K562 (cell line): ENCODE measurements around the gene PLG. TPM values are rescaled to one million over a fixed set of nuclear protein-coding genes. Genes with fewer than 3 reads are reported as not detected.
"Not testable (repeated sequence)": the region's sequence is repeated elsewhere in the genome, so short reads cannot be mapped to it uniquely, and the experiment has no call there.

Experiments
- ATF7 ChIP-seq: fragments of 450-650 bp; IDR thresholded peaks from 2 replicates; pipeline ENCODE4 v1.7.1; 2014; ENCODE audit warnings: mild to moderate bottlenecking, moderate library complexity
- C11orf30 ChIP-seq: fragments of 450-650 bp; IDR thresholded peaks from 2 replicates; pipeline ENCODE4 v1.6.1; 2016; ENCODE audit warnings: low read depth, mild to moderate bottlenecking
- CBFA2T3 ChIP-seq: fragments of 450-650 bp; IDR thresholded peaks from 2 replicates; pipeline ENCODE4 v1.6.1; 2017
- CXXC5 ChIP-seq: fragments of 250-450 bp; sonication (Bioruptor Pico); IDR thresholded peaks from 2 replicates; pipeline ENCODE4 v1.8.0; 2022; ENCODE audit warnings: inconsistent platforms, mild to moderate bottlenecking, moderate library complexity
- DPF2 ChIP-seq: fragments of 450-650 bp; IDR thresholded peaks from 2 replicates; pipeline ENCODE4 v1.6.1; 2016
- EP400 ChIP-seq: fragments of 450-650 bp; IDR thresholded peaks from 2 replicates; pipeline ENCODE4 v1.6.1; 2017; ENCODE audit warnings: antibody characterized with exemption, mild to moderate bottlenecking, moderate library complexity
- FOSL1 ChIP-seq: fragments of 200-800 bp; sonication (Bioruptor generic); conservative IDR thresholded peaks from 2 replicates; pipeline ENCODE4 v1.6.1; 2016; ENCODE audit warnings: missing genetic modification characterization, missing compliant biosample characterization
- FOXK2 ChIP-seq, 2 experiments: fragments of 450-650 bp; IDR thresholded peaks in 1 of 2; conservative IDR thresholded peaks in 1 of 2; 2 replicates each; pipeline ENCODE4 v1.6.1; 2016; ENCODE audit warnings: low read depth in 2 of 2, mild to moderate bottlenecking in 1 of 2
- FOXM1 ChIP-seq, 2 experiments: fragments of 450-650 bp in 1 of 2; sonication (generic) in 1 of 2; formaldehyde crosslinking in 1 of 2; IDR thresholded peaks; 2 replicates each; pipeline versions ENCODE4 v1.6.1 to v1.9.0; 2017 to 2022; ENCODE audit warnings: low read depth in 2 of 2, mild to moderate bottlenecking in 2 of 2, missing genetic modification reagents in 1 of 2, moderate library complexity in 1 of 2
- HDAC2 ChIP-seq: fragments of 450-650 bp; IDR thresholded peaks from 2 replicates; pipeline ENCODE4 v1.6.1; 2016; ENCODE audit warnings: mild to moderate bottlenecking
- KDM1A ChIP-seq, 2 experiments: fragments of 450-650 bp; IDR thresholded peaks; 2 replicates each; pipeline ENCODE4 v1.6.1; 2016; ENCODE audit warnings: mild to moderate bottlenecking in 2 of 2
- LEF1 ChIP-seq: fragments of 450-650 bp; IDR thresholded peaks from 2 replicates; pipeline ENCODE4 v1.6.1; 2016; ENCODE audit warnings: mild to moderate bottlenecking
- MTA1 ChIP-seq: fragments of 450-650 bp; IDR thresholded peaks from 2 replicates; pipeline ENCODE4 v1.6.1; 2017; ENCODE audit warnings: borderline replicate concordance
- NBN ChIP-seq: fragments of 450-650 bp; IDR thresholded peaks from 2 replicates; pipeline ENCODE4 v1.6.1; 2016; ENCODE audit warnings: low read depth, mild to moderate bottlenecking
- NCOA1 ChIP-seq: fragments of 450-650 bp; IDR thresholded peaks from 2 replicates; pipeline ENCODE4 v1.6.1; 2016; ENCODE audit warnings: low read depth
- NCOR1 ChIP-seq: fragments of 450-650 bp; IDR thresholded peaks from 2 replicates; pipeline ENCODE4 v1.6.1; 2016; ENCODE audit warnings: mild to moderate bottlenecking, moderate library complexity
- NFE2 ChIP-seq: IDR thresholded peaks from 2 replicates; pipeline ENCODE4 v1.6.1; 2014; ENCODE audit warnings: antibody characterized with exemption, low read depth
- PHB2 ChIP-seq: fragments of 450-650 bp; IDR thresholded peaks from 2 replicates; pipeline ENCODE4 v1.6.1; 2017; ENCODE audit warnings: low read depth
- SMARCE1 ChIP-seq: fragments of 450-650 bp; IDR thresholded peaks from 2 replicates; pipeline ENCODE4 v1.7.1; 2016; ENCODE audit warnings: mild to moderate bottlenecking
- SOX6 ChIP-seq: fragments of 450-650 bp; IDR thresholded peaks from 2 replicates; pipeline ENCODE4 v1.6.1; 2014; ENCODE audit warnings: mild to moderate bottlenecking
- SRF ChIP-seq, 2 experiments: fragments of 250-450, 450-650 bp in 1 of 2; sonication (Bioruptor Pico) in 1 of 2; sonication (generic) in 1 of 2; formaldehyde crosslinking; IDR thresholded peaks; 2 replicates each; pipeline versions ENCODE4 v1.5.0 to v1.5.1; 2020 to 2022; ENCODE audit warnings: mild to moderate bottlenecking in 1 of 2, missing genetic modification reagents in 1 of 2
- TAL1 ChIP-seq: fragments of 450-650 bp; IDR thresholded peaks from 2 replicates; pipeline ENCODE4 v1.6.1; 2016; ENCODE audit warnings: mild to moderate bottlenecking
- TRIM24 ChIP-seq, 2 experiments: fragments of 450-650 bp; IDR thresholded peaks; 2 replicates each; pipeline ENCODE4 v1.6.1; 2016
- TSC22D4 ChIP-seq: fragments of 450-650 bp; IDR thresholded peaks from 2 replicates; pipeline ENCODE4 v1.6.1; 2016; ENCODE audit warnings: missing genetic modification characterization, missing biosample characterization, control low read depth
- ZEB2 ChIP-seq: fragments of 450-650 bp; IDR thresholded peaks from 2 replicates; pipeline ENCODE4 v1.6.1; 2016
- ZNF316 ChIP-seq: fragments of 450-650 bp; IDR thresholded peaks from 2 replicates; pipeline ENCODE4 v1.6.1; 2016
- polyA plus RNA-seq, 8 experiments: library from polyadenylated mRNA; depleted of rRNA in 4 of 8; stranded (reverse) in 5 of 8; unstranded in 3 of 8; fragments of >200 nt; fragmentation: Nextera tagmentation in 2 of 8; fragmentation: Illumina TruSeq in 1 of 8; extraction: Ambion mirVana in 2 of 8; extraction: Trizol in 1 of 8; gene quantifications; 2 replicates each; pipeline versions ENCODE4 v1.2.1 to v1.2.3, GENCODE V29; 2011 to 2014; ENCODE audit warnings: inconsistent platforms in 1 of 8, missing spikeins in 1 of 8
- total RNA-seq, 7 experiments: library from RNA; depleted of rRNA in 6 of 7; stranded (reverse); fragments of >200 nt in 6 of 7; fragmentation: Illumina TruSeq in 2 of 7; extraction: Trizol in 2 of 7; gene quantifications; 2 replicates each; pipeline versions ENCODE4 v1.2.1 to v1.2.3, GENCODE V29; 2011 to 2021; ENCODE audit warnings: low replicate concordance in 1 of 7
- TF ChIP-seq, protein P1 (sequence below): fragments of 450-650 bp; IDR thresholded peaks from 2 replicates; pipeline ENCODE4 v1.6.1; 2017; ENCODE audit warnings: antibody characterized with exemption, mild to moderate bottlenecking
- TF ChIP-seq, protein P2 (sequence below): fragments of 450-650 bp; IDR thresholded peaks from 2 replicates; pipeline ENCODE4 v1.6.1; 2016; ENCODE audit warnings: mild to moderate bottlenecking

PLG gene
- total and polyA plus RNA-seq, 9 of the 15 experiments (the other 6 are each of a cell fraction or from before 2014, with no cell fraction given), result 0.64 TPM; not detected in 8

DNA sequence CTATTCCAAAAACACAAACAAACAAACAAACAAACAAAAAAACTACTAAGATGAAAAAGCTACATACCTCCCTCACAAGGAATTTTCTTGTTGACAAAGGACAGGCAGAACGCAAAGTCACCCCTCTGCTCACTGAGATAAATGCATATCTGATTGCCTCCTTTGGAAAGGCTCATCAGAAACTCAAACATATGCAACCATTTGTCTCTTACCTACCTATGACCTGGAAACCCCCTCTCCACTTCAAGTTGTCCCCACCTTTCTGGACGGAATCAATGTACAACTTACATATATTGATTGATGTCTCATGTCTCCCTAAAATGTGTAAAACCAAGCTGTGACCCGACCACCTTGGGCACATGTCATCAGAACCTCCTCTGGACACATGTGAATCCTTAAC lies 100.0 kb downstream of the PLG start (continued):
- TF ChIP-seq, protein P1, sequence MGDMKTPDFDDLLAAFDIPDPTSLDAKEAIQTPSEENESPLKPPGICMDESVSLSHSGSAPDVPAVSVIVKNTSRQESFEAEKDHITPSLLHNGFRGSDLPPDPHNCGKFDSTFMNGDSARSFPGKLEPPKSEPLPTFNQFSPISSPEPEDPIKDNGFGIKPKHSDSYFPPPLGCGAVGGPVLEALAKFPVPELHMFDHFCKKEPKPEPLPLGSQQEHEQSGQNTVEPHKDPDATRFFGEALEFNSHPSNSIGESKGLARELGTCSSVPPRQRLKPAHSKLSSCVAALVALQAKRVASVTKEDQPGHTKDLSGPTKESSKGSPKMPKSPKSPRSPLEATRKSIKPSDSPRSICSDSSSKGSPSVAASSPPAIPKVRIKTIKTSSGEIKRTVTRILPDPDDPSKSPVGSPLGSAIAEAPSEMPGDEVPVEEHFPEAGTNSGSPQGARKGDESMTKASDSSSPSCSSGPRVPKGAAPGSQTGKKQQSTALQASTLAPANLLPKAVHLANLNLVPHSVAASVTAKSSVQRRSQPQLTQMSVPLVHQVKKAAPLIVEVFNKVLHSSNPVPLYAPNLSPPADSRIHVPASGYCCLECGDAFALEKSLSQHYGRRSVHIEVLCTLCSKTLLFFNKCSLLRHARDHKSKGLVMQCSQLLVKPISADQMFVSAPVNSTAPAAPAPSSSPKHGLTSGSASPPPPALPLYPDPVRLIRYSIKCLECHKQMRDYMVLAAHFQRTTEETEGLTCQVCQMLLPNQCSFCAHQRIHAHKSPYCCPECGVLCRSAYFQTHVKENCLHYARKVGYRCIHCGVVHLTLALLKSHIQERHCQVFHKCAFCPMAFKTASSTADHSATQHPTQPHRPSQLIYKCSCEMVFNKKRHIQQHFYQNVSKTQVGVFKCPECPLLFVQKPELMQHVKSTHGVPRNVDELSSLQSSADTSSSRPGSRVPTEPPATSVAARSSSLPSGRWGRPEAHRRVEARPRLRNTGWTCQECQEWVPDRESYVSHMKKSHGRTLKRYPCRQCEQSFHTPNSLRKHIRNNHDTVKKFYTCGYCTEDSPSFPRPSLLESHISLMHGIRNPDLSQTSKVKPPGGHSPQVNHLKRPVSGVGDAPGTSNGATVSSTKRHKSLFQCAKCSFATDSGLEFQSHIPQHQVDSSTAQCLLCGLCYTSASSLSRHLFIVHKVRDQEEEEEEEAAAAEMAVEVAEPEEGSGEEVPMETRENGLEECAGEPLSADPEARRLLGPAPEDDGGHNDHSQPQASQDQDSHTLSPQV, result peak; percentile 55; the same call in 1 of the 2 replicates
- 0 out of 2 replicates have a peak, but pooled peaks have one; percentile 49 for TF ChIP-seq NBN
- TF ChIP-seq EP400, result peak; percentile 53; the same call in 1 of the 2 replicates
- TF ChIP-seq KDM1A (IDR thresholded peaks at IDR 0.05), result peak in 1 of 2 experiments; percentile 33; a peak in 1 of 4 replicates
- peak in 1 of 2 experiments; percentile 46; a peak in 1 of 4 replicates for TF ChIP-seq SRF (CRISPR knock-in tag; IDR thresholded peaks at IDR 0.05)
- peak; percentile 90 for TF ChIP-seq SOX6
- peak; percentile 82 for TF ChIP-seq ZEB2
- peak; percentile 72 for TF ChIP-seq ZNF316
- TF ChIP-seq TSC22D4, result 0 out of 2 replicates have a peak, but pooled peaks have one; percentile 18
- peak; percentile 87 for TF ChIP-seq TAL1
- TF ChIP-seq, protein P2, sequence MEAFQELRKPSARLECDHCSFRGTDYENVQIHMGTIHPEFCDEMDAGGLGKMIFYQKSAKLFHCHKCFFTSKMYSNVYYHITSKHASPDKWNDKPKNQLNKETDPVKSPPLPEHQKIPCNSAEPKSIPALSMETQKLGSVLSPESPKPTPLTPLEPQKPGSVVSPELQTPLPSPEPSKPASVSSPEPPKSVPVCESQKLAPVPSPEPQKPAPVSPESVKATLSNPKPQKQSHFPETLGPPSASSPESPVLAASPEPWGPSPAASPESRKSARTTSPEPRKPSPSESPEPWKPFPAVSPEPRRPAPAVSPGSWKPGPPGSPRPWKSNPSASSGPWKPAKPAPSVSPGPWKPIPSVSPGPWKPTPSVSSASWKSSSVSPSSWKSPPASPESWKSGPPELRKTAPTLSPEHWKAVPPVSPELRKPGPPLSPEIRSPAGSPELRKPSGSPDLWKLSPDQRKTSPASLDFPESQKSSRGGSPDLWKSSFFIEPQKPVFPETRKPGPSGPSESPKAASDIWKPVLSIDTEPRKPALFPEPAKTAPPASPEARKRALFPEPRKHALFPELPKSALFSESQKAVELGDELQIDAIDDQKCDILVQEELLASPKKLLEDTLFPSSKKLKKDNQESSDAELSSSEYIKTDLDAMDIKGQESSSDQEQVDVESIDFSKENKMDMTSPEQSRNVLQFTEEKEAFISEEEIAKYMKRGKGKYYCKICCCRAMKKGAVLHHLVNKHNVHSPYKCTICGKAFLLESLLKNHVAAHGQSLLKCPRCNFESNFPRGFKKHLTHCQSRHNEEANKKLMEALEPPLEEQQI, result peak; percentile 68
- TF ChIP-seq NFE2, result peak; percentile 90
- TF ChIP-seq LEF1, result peak; percentile 89
- 0 out of 2 replicates have a peak, but pooled peaks have one; percentile 28 for TF ChIP-seq CXXC5 (CRISPR knock-in tag)
- peak; percentile 91 for TF ChIP-seq FOXK2 (conservative IDR thresholded peaks at IDR 0.05 in 1 of 2, IDR thresholded peaks at IDR 0.05 in 1 of 2; ENCODE audit: low read depth in 2 of 2)
- peak; percentile 97 for TF ChIP-seq SMARCE1
- TF ChIP-seq CBFA2T3, result peak; percentile 79
- TF ChIP-seq NCOR1, result peak; percentile 66
- TF ChIP-seq FOXM1 (IDR thresholded peaks at IDR 0.05; ENCODE audit: low read depth), result 0 out of 2 replicates have a peak, but pooled peaks have one; percentile 37
- TF ChIP-seq FOXM1 (CRISPR knock-in tag; IDR thresholded peaks at IDR 0.05; ENCODE audit: low read depth), result not testable (repeated sequence)
- TF ChIP-seq PHB2, result peak; percentile 30; the same call in 1 of the 2 replicates
- TF ChIP-seq HDAC2, result peak; percentile 30; the same call in 1 of the 2 replicates
- TF ChIP-seq FOSL1, result peak; percentile 43
- TF ChIP-seq NCOA1, result 0 out of 2 replicates have a peak, but pooled peaks have one; percentile 55
- TF ChIP-seq TRIM24 (IDR thresholded peaks at IDR 0.05), result peak; percentile 81 to 85
- TF ChIP-seq MTA1, result peak; percentile 58; the same call in 1 of the 2 replicates
- TF ChIP-seq ATF7, result 0 out of 2 replicates have a peak, but pooled peaks have one; percentile 16
- TF ChIP-seq DPF2, result peak; percentile 98
- peak; percentile 88 for TF ChIP-seq C11orf30
